ENCODE data around the gene CIDEA. TPM values are rescaled to one million over a fixed set of nuclear protein-coding genes. Genes with fewer than 3 reads are reported as not detected.
A peak's percentile ranks its signal among the peaks of the same experiment; 100 is the strongest.

The CIDEA gene
- total and polyA plus RNA-seq, 2 donors (not counting 1 experiment from before 2014, with no cell fraction given) = not detected

- ChIA-PET POLR2A (no interaction called here), CTCF (interaction anchor here (0.6 to 2.3 kb wide), 4 partner anchors 8 to 435 kb away, joined by 3 to 18 read pairs (median 3); no protein-coding TSS in a partner anchor)
- H3K9me3 ChIP-seq (ENCODE audit: control extremely low read depth in 1 of 3, control insufficient read depth in 2 of 3, insufficient read depth in 1 of 3, low read length in 2 of 3) = peaks cover 0 to 1% (median 0%) of the 10 kb centered on the region in 3 donors
- H3K27me3 ChIP-seq (replicated peaks in 1 of 4; ENCODE audit: control extremely low read depth in 1 of 4, control insufficient read depth in 3 of 4, insufficient read depth in 4 of 4, low read length in 3 of 4) = no peaks in the 10 kb centered on the region
- H3K27ac Mint-ChIP-seq = peak overlapping the region; percentile 84
- no peak for TF ChIP-seq CTCF (IDR thresholded peaks at IDR 0.05)
- TF ChIP-seq EZH2 (IDR thresholded peaks at IDR 0.05; ENCODE audit: borderline replicate concordance, insufficient read depth, low read depth, low read length, poor library complexity, severe bottlenecking) = no peak
- peaks cover 3% of the 10 kb centered on the region for H3K79me2 ChIP-seq (ENCODE audit: control insufficient read depth, insufficient read depth, low read length)
- WGBS (ENCODE audit: insufficient coverage) = 19% methylated on average over 5 of the region's 6 CpGs
- H3K36me3 ChIP-seq (replicated peaks in 1 of 2; ENCODE audit: control extremely low read depth in 1 of 2, control insufficient read depth in 1 of 2, extremely low read depth in 1 of 2, insufficient read depth in 2 of 2, low read length in 1 of 2) = no peaks in the 10 kb centered on the region
- H3K4me3 ChIP-seq (ENCODE audit: control extremely low read depth in 1 of 5, extremely low read depth in 1 of 5, insufficient read depth in 1 of 5, low read depth in 2 of 5, low read length in 4 of 5) = peak overlapping the region in 1 of 5 experiments; percentile 21
- no peaks in the 10 kb centered on the region for H3K27me3 Mint-ChIP-seq
- peak overlapping the region; percentile 8 for H3K9ac ChIP-seq (ENCODE audit: low read length)
- no peaks in the 10 kb centered on the region for H4K20me1 ChIP-seq (ENCODE audit: control insufficient read depth, insufficient read depth, low read length, poor library complexity, severe bottlenecking)
- peak overlapping the region; percentile 60 for H3K4me2 ChIP-seq (replicated peaks; ENCODE audit: low read depth, low read length, poor library complexity, severe bottlenecking)
- peaks cover 66 to 71% of the 10 kb centered on the region in 2 donors for H3K4me1 ChIP-seq (ENCODE audit: control insufficient read depth in 2 of 2, insufficient read depth in 2 of 2, low read length in 2 of 2)
- peak; percentile 62 for DNase-seq
- peak overlapping the region; percentile 43 for H2AFZ ChIP-seq (ENCODE audit: insufficient read depth, low read depth, low read length, poor library complexity, severe bottlenecking)
- peak overlapping the region; percentile 50 for H3K4me3 Mint-ChIP-seq
- intact Hi-C loops (cut with micrococcal nuclease) = loop anchor here (1.0 kb wide), 1 partner anchor 9 kb away; the partner anchor contains the start of gene TUBB6
- peaks cover 68% of the 10 kb centered on the region for H3K4me1 Mint-ChIP-seq
- H3K9me3 Mint-ChIP-seq (ENCODE audit: insufficient read depth) = peaks cover 3% of the 10 kb centered on the region
- peak overlapping the region; percentile 82 to 84 for H3K27ac ChIP-seq (ENCODE audit: low read length in 2 of 2)
- ATAC-seq (ENCODE audit: low read depth) = peak; percentile 31
Measured at GRCh38 chr18:12317664-12318333, 63.6 kb downstream of the CIDEA start.

GRCh38 chr18:12318334-12318697, 64.2 kb downstream of the CIDEA start:
- peak overlapping the region; percentile 43 for H2AFZ ChIP-seq (ENCODE audit: insufficient read depth, low read depth, low read length, poor library complexity, severe bottlenecking)
- no peaks in the 10 kb centered on the region for H3K9me3 ChIP-seq (ENCODE audit: control extremely low read depth in 1 of 3, control insufficient read depth in 2 of 3, insufficient read depth in 1 of 3, low read length in 2 of 3)
- ChIA-PET CTCF (interaction anchor here (0.6 to 2.3 kb wide), 3 partner anchors 9 to 33 kb away, joined by 3 to 18 read pairs (median 3); no protein-coding TSS in a partner anchor), POLR2A (no interaction called here)
- TF ChIP-seq EZH2 (IDR thresholded peaks at IDR 0.05; ENCODE audit: borderline replicate concordance, insufficient read depth, low read depth, low read length, poor library complexity, severe bottlenecking) (no peak), CTCF (IDR thresholded peaks at IDR 0.05) (no peak)
- Mint-ChIP-seq H3K4me1 (peaks cover 67% of the 10 kb centered on the region), H3K27ac (peak overlapping the region; percentile 84), H3K4me3 (peak overlapping the region; percentile 50), H3K9me3 (ENCODE audit: insufficient read depth) (no peaks in the 10 kb centered on the region), H3K27me3 (no peaks in the 10 kb centered on the region)
- DNase-seq = no peak
- peak overlapping the region; percentile 60 for H3K4me2 ChIP-seq (replicated peaks; ENCODE audit: low read depth, low read length, poor library complexity, severe bottlenecking)
- H3K79me2 ChIP-seq (ENCODE audit: control insufficient read depth, insufficient read depth, low read length) = peaks cover 3% of the 10 kb centered on the region
- peak overlapping the region; percentile 82 to 84 for H3K27ac ChIP-seq (ENCODE audit: low read length in 2 of 2)
- peak overlapping the region; percentile 8 for H3K9ac ChIP-seq (ENCODE audit: low read length)
- no peak for ATAC-seq (ENCODE audit: low read depth)
- no peaks in the 10 kb centered on the region for H3K36me3 ChIP-seq (replicated peaks in 1 of 2; ENCODE audit: control extremely low read depth in 1 of 2, control insufficient read depth in 1 of 2, extremely low read depth in 1 of 2, insufficient read depth in 2 of 2, low read length in 1 of 2)
- H3K4me1 ChIP-seq (ENCODE audit: control insufficient read depth in 2 of 2, insufficient read depth in 2 of 2, low read length in 2 of 2) = peaks cover 66 to 71% of the 10 kb centered on the region in 2 donors
- H3K27me3 ChIP-seq (replicated peaks in 1 of 4; ENCODE audit: control extremely low read depth in 1 of 4, control insufficient read depth in 3 of 4, insufficient read depth in 4 of 4, low read length in 3 of 4) = no peaks in the 10 kb centered on the region
- H3K4me3 ChIP-seq (ENCODE audit: control extremely low read depth in 1 of 5, extremely low read depth in 1 of 5, insufficient read depth in 1 of 5, low read depth in 2 of 5, low read length in 4 of 5) = peak overlapping the region in 1 of 5 experiments; percentile 21
- intact Hi-C loops (cut with micrococcal nuclease) = no loop called here
- H4K20me1 ChIP-seq (ENCODE audit: control insufficient read depth, insufficient read depth, low read length, poor library complexity, severe bottlenecking) = no peaks in the 10 kb centered on the region
- WGBS (ENCODE audit: insufficient coverage) = 15% methylated on average over 5 of the region's 5 CpGs

All from B cell (primary cell).